ENCODE results near the gene PPP1R36. TPM values are rescaled to one million over a fixed set of nuclear protein-coding genes. Genes with fewer than 3 reads are reported as not detected.
A peak's percentile ranks its signal among the peaks of the same experiment; 100 is the strongest.

Gene PPP1R36
- total RNA-seq, 6 donors from 2014 or later = 0.54 to 2.9 (median 1.4) TPM; not detected in 1

- Histone ChIP-seq H3K4me1 (peaks cover 44 to 77% (median 65%) of the 10 kb centered on the region in 4 donors), H3K9me3 (no peaks in the 10 kb centered on the region), H3K36me3 (no peaks in the 10 kb centered on the region), H3K4me3 (no peak overlapping the region), H3K27me3 (no peaks in the 10 kb centered on the region), H3K27ac (no peak overlapping the region)
- TF ChIP-seq POLR2A (IDR thresholded peaks at IDR 0.05) (no peak), CTCF (IDR thresholded peaks at IDR 0.05) (no peak), EP300 (IDR thresholded peaks at IDR 0.05) (no peak), POLR2AphosphoS5 (IDR thresholded peaks at IDR 0.05) (no peak)
- DNase-seq = peak in 1 of 2 donors; percentile 35
- WGBS, 2 donors = 66 to 82% methylated on average over 7 to 8 of the region's 8 CpGs
- no peak for ATAC-seq (ENCODE audit: low FRiP score in 2 of 2)
Observed at GRCh38 chr14:64509036-64509435, 40.7 kb upstream of the PPP1R36 start.

GRCh38 chr14:64510825-64511671 is 38.7 kb upstream of the PPP1R36 start:
- no peaks in the 10 kb centered on the region for H3K9me3 ChIP-seq
- peaks cover 48 to 85% (median 70%) of the 10 kb centered on the region in 4 donors for H3K4me1 ChIP-seq
- H3K36me3 ChIP-seq = no peaks in the 10 kb centered on the region
- TF ChIP-seq POLR2A (IDR thresholded peaks at IDR 0.05) (no peak), CTCF (IDR thresholded peaks at IDR 0.05) (peak; percentile 77 to 91 (median 84))
- H3K27me3 ChIP-seq = no peaks in the 10 kb centered on the region
- DNase-seq (peak in 1 of 2 donors; percentile 71), ATAC-seq (ENCODE audit: low FRiP score in 2 of 2) (peak; percentile 88)
- no peak overlapping the region for H3K4me3 ChIP-seq
- peak overlapping the region in 3 of 4 donors; percentile 8 to 52 (median 49) for H3K27ac ChIP-seq
- 15 to 16% methylated on average over 4 of the region's 4 CpGs for WGBS, 2 donors

- H3K9me3 ChIP-seq = no peaks in the 10 kb centered on the region
- no peak for ATAC-seq (ENCODE audit: low FRiP score in 2 of 2)
- no peaks in the 10 kb centered on the region for H3K27me3 ChIP-seq
- no peak for DNase-seq
- TF ChIP-seq POLR2AphosphoS5 (IDR thresholded peaks at IDR 0.05) (no peak), CTCF (IDR thresholded peaks at IDR 0.05) (no peak), POLR2A (IDR thresholded peaks at IDR 0.05) (no peak), EP300 (IDR thresholded peaks at IDR 0.05) (no peak)
- no peaks in the 10 kb centered on the region for H3K36me3 ChIP-seq
- H3K4me1 ChIP-seq = peaks cover 35 to 68% (median 51%) of the 10 kb centered on the region in 4 donors
- H3K27ac ChIP-seq = no peak overlapping the region
- H3K4me3 ChIP-seq = no peak overlapping the region
- WGBS, 2 donors = 80 to 86% methylated on average over 2 of the region's 2 CpGs
Observed at GRCh38 chr14:64513271-64513670, 36.5 kb upstream of the PPP1R36 start.

- H3K36me3 ChIP-seq = no peaks in the 10 kb centered on the region
- WGBS, 2 donors = 57 to 58% methylated on average over 1 of the region's 1 CpG
- H3K27ac ChIP-seq = no peak overlapping the region
- no peak for ATAC-seq (ENCODE audit: low FRiP score in 2 of 2)
- H3K4me1 ChIP-seq = peaks cover 31 to 50% (median 39%) of the 10 kb centered on the region in 4 donors
- TF ChIP-seq POLR2AphosphoS5 (IDR thresholded peaks at IDR 0.05) (no peak), CTCF (IDR thresholded peaks at IDR 0.05) (no peak), EP300 (IDR thresholded peaks at IDR 0.05) (no peak)
- H3K27me3 ChIP-seq = no peaks in the 10 kb centered on the region
- no peak for DNase-seq
- H3K9me3 ChIP-seq = no peaks in the 10 kb centered on the region
- no peak overlapping the region for H3K4me3 ChIP-seq
Observed at GRCh38 chr14:64515053-64515452, 34.7 kb upstream of the PPP1R36 start.

Measured in upper lobe of left lung (tissue), 6 donors.